Measurements from ENCODE around the gene FALEC.

GRCh38 chr1:150525348-150525747 lies 9.8 kb downstream of the FALEC start:
- TF ChIP-seq POLR2A (IDR thresholded peaks at IDR 0.05) (no peak), CTCF (IDR thresholded peaks at IDR 0.05 in 8 of 11, conservative IDR thresholded peaks at IDR 0.05 in 3 of 11) (no peak), POLR2AphosphoS5 (IDR thresholded peaks at IDR 0.05) (no peak)
